ENCODE measurements around the gene S100A3. TPM values are rescaled to one million over a fixed set of nuclear protein-coding genes. Genes with fewer than 3 reads are reported as not detected.

Gene S100A3
- total and polyA plus RNA-seq, 12 donors, result 0.30 to 6.3 (median 2.5) TPM; not detected in 6

DNA sequence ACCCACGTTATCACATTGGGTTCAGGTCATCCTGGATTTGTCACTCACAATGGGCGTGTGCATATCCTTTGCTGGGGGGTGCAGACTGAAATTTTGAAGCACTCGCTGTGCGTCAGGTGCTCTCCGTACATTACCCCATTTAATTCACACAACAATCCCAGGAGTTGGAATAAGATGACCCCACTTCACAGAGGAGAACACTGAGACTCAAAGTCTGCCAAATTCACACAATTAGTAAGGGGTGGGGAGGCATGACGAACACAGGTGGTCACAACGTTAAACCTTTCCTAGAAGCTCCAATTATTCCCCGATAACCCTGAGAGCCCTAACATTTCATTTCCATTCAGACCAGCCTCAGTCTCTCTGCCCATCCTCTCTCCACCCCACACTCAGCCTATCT is 20.4 kb upstream of the S100A3 start:
- DNase-seq, result no peak
- intact Hi-C loops (cut with DNase I), result loop anchor here in 7 of 10 donors (2.0 to 10.0 kb wide), 8 partner anchors 37 to 217 kb away; partner anchors contain the start of gene S100A9 (in 3 of the 7)
- H3K27ac ChIP-seq, result no peak overlapping the region
- 85 to 88% methylated on average over 8 of the region's 8 CpGs for WGBS, 2 donors
- H3K9me3 ChIP-seq, result no peaks in the 10 kb centered on the region
- TF ChIP-seq, protein P1, sequence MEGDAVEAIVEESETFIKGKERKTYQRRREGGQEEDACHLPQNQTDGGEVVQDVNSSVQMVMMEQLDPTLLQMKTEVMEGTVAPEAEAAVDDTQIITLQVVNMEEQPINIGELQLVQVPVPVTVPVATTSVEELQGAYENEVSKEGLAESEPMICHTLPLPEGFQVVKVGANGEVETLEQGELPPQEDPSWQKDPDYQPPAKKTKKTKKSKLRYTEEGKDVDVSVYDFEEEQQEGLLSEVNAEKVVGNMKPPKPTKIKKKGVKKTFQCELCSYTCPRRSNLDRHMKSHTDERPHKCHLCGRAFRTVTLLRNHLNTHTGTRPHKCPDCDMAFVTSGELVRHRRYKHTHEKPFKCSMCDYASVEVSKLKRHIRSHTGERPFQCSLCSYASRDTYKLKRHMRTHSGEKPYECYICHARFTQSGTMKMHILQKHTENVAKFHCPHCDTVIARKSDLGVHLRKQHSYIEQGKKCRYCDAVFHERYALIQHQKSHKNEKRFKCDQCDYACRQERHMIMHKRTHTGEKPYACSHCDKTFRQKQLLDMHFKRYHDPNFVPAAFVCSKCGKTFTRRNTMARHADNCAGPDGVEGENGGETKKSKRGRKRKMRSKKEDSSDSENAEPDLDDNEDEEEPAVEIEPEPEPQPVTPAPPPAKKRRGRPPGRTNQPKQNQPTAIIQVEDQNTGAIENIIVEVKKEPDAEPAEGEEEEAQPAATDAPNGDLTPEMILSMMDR (IDR thresholded peaks at IDR 0.05), result no peak
- H3K4me3 ChIP-seq, result no peak overlapping the region
- ATAC-seq, result no peak
- H3K4me1 ChIP-seq, result peaks cover 26 to 63% (median 41%) of the 10 kb centered on the region in 9 donors
- H3K27me3 ChIP-seq, result no peaks in the 10 kb centered on the region
- H3K36me3 ChIP-seq, result no peaks in the 10 kb centered on the region

- ATAC-seq (peak; percentile 20 to 57 (median 30)), DNase-seq (peak; percentile 90 to 91)
- Histone ChIP-seq H3K4me3 (peak overlapping the region in 6 of 10 donors; percentile 30 to 46 (median 38)), H3K4me1 (peaks cover 26 to 63% (median 41%) of the 10 kb centered on the region in 9 donors), H3K27me3 (no peaks in the 10 kb centered on the region), H3K27ac (peak overlapping the region in 9 of 10 donors; percentile 23 to 96 (median 67)), H3K9me3 (no peaks in the 10 kb centered on the region), H3K36me3 (no peaks in the 10 kb centered on the region)
- TF ChIP-seq, protein P1 (IDR thresholded peaks at IDR 0.05), result peak; percentile 97 to 100 (median 99)
- WGBS, 2 donors, result 9 to 12% methylated on average over 25 of the region's 25 CpGs
- intact Hi-C loops (cut with DNase I), result loop anchor here (1.0 to 10.0 kb wide), 11 partner anchors 35 to 216 kb away; partner anchors contain the start of gene S100A9 (in 3 of the 10)
Measured at GRCh38 chr1:153568367-153569099, 19.5 kb upstream of the S100A3 start.

- H3K36me3 ChIP-seq, result no peaks in the 10 kb centered on the region
- TF ChIP-seq, protein P1 (IDR thresholded peaks at IDR 0.05), result no peak
- no peaks in the 10 kb centered on the region for H3K9me3 ChIP-seq
- peak overlapping the region in 5 of 10 donors; percentile 30 to 46 (median 38) for H3K4me3 ChIP-seq
- 78 to 82% methylated on average over 22 of the region's 22 CpGs for WGBS, 2 donors
- no peaks in the 10 kb centered on the region for H3K27me3 ChIP-seq
- ATAC-seq (no peak), DNase-seq (no peak)
- intact Hi-C loops (cut with DNase I), result loop anchor here (1.0 to 10.0 kb wide), 12 partner anchors 33 to 215 kb away; partner anchors contain the start of genes S100A9 (in 3 of the 10) and S100A6 (in 1 of the 10)
- peak overlapping the region in 9 of 10 donors; percentile 48 to 96 (median 82) for H3K27ac ChIP-seq
- H3K4me1 ChIP-seq, result peaks cover 26 to 55% (median 38%) of the 10 kb centered on the region in 9 donors
Measured at GRCh38 chr1:153567621-153568366, 18.7 kb upstream of the S100A3 start.

Measured in heart right ventricle (tissue), 16 donors.